Measurements from ENCODE around the gene CEP128. TPM values are rescaled to one million over a fixed set of nuclear protein-coding genes. Genes with fewer than 3 reads are reported as not detected.

Gene CEP128
- total and polyA plus RNA-seq, 3 experiments from 2014 or later, result 5.4 to 17.1 (median 15.4) TPM

DNA sequence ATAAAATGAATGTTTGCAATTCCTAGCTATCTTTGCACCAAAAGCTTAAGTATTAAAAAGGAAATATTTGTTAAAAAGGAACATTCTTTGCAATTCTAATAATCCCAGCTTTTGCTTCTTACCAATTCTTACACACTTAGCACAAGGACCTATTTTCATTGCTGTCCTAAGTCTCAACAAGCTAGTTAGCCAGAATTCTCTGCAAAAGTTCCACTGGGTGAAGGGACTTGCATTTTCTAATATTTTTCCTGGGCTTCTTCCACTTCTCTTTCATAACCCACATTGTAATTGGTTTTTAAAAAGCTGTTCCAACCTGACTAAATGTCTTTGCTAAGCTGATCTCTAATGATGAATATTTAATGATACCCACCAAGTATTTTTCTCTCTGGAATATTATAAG, 422.5 kb downstream of the CEP128 start:
- Mint-ChIP-seq H3K27me3 (no peaks in the 10 kb centered on the region), H3K27ac (no peak overlapping the region), H3K4me1 (no peaks in the 10 kb centered on the region), H3K9me3 (peaks cover 11 to 28% (median 19%) of the 10 kb centered on the region in 5 donors), H3K36me3 (peaks cover 26 to 73% (median 58%) of the 10 kb centered on the region in 3 donors), H3K4me3 (no peak overlapping the region)
- H3K27me3 ChIP-seq (ENCODE audit: insufficient read depth, low read length, poor library complexity, severe bottlenecking), result no peaks in the 10 kb centered on the region
- H3K4me1 ChIP-seq (ENCODE audit: insufficient read depth, low read length), result no peaks in the 10 kb centered on the region
- DNase-seq, result no peak
- ChIA-PET POLR2A (no interaction called here), CTCF (no interaction called here)
- H3K9me3 ChIP-seq (ENCODE audit: low read length), result no peaks in the 10 kb centered on the region
- H3K4me3 ChIP-seq (ENCODE audit: low read length), result no peak overlapping the region
- no peak overlapping the region for H3K27ac ChIP-seq (ENCODE audit: low read depth, low read length)
- no peaks in the 10 kb centered on the region for H3K36me3 ChIP-seq (ENCODE audit: insufficient read depth, low read length)

DNA sequence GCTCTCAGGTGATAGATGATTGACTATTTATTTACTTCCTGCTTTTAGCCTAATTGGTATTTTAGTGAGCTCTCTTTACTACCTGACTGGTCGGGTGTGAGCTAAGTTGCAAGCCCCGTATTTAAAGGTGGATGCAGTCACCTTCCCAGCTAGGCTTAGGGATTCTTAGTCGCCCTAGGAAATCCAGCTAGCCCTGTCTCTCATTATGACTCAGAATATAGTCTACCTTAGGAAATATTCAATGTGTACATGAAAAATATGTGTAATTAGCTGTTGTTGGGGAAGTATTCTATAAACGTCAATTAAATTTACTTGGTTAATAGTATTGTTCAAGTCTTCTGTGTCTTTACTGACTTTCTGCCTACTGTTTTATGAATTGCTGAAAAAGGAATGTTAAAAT, 423.4 kb downstream of the CEP128 start:
- H3K4me1 ChIP-seq (ENCODE audit: insufficient read depth, low read length), result no peaks in the 10 kb centered on the region
- Mint-ChIP-seq H3K9me3 (peaks cover 18 to 35% (median 28%) of the 10 kb centered on the region in 5 donors), H3K36me3 (peaks cover 26 to 74% (median 60%) of the 10 kb centered on the region in 3 donors), H3K27me3 (no peaks in the 10 kb centered on the region), H3K27ac (no peak overlapping the region), H3K4me3 (no peak overlapping the region), H3K4me1 (no peaks in the 10 kb centered on the region)
- H3K36me3 ChIP-seq (ENCODE audit: insufficient read depth, low read length), result no peaks in the 10 kb centered on the region
- no peaks in the 10 kb centered on the region for H3K27me3 ChIP-seq (ENCODE audit: insufficient read depth, low read length, poor library complexity, severe bottlenecking)
- H3K4me3 ChIP-seq (ENCODE audit: low read length), result no peak overlapping the region
- no peak overlapping the region for H3K27ac ChIP-seq (ENCODE audit: low read depth, low read length)
- no peak for DNase-seq
- POLR2A ChIA-PET, result no interaction called here
- CTCF ChIA-PET, result no interaction called here
- H3K9me3 ChIP-seq (ENCODE audit: low read length), result no peaks in the 10 kb centered on the region

DNA sequence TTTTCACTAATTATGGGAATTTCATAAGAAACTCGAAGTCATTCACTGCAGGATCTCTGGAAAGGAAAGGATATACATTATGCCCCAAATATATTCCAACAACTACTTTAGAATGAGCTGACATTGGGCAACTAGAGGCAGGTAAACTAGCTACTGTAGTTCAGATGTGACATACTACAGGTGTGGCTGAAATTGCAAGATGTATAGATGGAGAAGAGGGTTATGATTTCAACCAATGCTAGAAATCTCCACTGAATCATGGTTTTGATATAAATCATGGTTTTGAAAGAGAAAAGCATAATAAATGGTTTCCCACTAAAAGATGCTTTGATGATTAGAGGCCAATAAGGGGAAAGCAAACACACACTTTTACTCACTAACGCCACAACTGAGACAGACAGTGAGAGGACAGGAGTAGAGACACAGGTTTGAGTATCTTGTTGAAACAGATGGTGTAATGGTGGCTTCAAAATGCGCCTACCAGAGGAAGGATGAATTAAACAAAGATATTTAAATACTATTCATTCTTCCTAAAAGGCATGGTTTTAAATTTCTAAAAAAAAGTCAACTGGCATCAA, 434.2 kb downstream of the CEP128 start:
- ChIA-PET CTCF (no interaction called here), POLR2A (no interaction called here)
- peaks cover 0 to 18% (median 2%) of the 10 kb centered on the region in 5 donors for H3K9me3 Mint-ChIP-seq
- no peaks in the 10 kb centered on the region for H3K9me3 ChIP-seq (ENCODE audit: low read length)
- H3K27ac Mint-ChIP-seq, result no peak overlapping the region
- no peak overlapping the region for H3K4me3 ChIP-seq (ENCODE audit: low read length)
- H3K27ac ChIP-seq (ENCODE audit: low read depth, low read length), result no peak overlapping the region
- H3K27me3 Mint-ChIP-seq, result no peaks in the 10 kb centered on the region
- no peaks in the 10 kb centered on the region for H3K36me3 ChIP-seq (ENCODE audit: insufficient read depth, low read length)
- no peaks in the 10 kb centered on the region for H3K4me1 Mint-ChIP-seq
- H3K4me1 ChIP-seq (ENCODE audit: insufficient read depth, low read length), result no peaks in the 10 kb centered on the region
- no peaks in the 10 kb centered on the region for H3K27me3 ChIP-seq (ENCODE audit: insufficient read depth, low read length, poor library complexity, severe bottlenecking)
- DNase-seq, result no peak
- peaks cover 3 to 13% (median 12%) of the 10 kb centered on the region in 3 donors for H3K36me3 Mint-ChIP-seq
- H3K4me3 Mint-ChIP-seq, result no peak overlapping the region

DNA sequence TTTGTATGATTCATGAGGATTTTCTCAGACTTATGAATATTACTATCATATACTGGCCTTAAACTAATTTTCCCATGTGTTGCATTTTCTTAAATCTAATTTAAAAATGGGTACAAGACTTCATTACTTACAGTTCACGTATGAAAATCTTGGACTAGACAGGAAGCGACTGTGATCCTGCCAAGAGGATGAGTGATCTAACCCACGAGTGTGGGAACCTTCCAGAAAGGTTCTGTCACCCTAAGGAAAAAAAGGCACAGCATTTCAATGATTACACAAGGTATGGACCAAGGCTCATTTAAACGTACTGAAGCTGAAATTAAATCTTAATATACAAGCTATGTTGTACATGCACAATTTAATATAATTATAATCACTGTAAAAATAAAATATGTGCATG, 436.8 kb downstream of the CEP128 start:
- no peak overlapping the region for H3K4me3 Mint-ChIP-seq
- Histone ChIP-seq H3K9me3 (ENCODE audit: low read length) (no peaks in the 10 kb centered on the region), H3K4me1 (ENCODE audit: insufficient read depth, low read length) (no peaks in the 10 kb centered on the region), H3K27ac (ENCODE audit: low read depth, low read length) (no peak overlapping the region), H3K27me3 (ENCODE audit: insufficient read depth, low read length, poor library complexity, severe bottlenecking) (no peaks in the 10 kb centered on the region), H3K4me3 (ENCODE audit: low read length) (no peak overlapping the region), H3K36me3 (ENCODE audit: insufficient read depth, low read length) (no peaks in the 10 kb centered on the region)
- H3K9me3 Mint-ChIP-seq, result peaks cover 0 to 7% (median 0%) of the 10 kb centered on the region in 5 donors
- POLR2A ChIA-PET, result no interaction called here
- no peak for DNase-seq
- H3K27me3 Mint-ChIP-seq, result no peaks in the 10 kb centered on the region
- H3K27ac Mint-ChIP-seq, result no peak overlapping the region
- H3K4me1 Mint-ChIP-seq, result no peaks in the 10 kb centered on the region
- CTCF ChIA-PET, result no interaction called here
- peaks cover 6 to 15% (median 15%) of the 10 kb centered on the region in 3 donors for H3K36me3 Mint-ChIP-seq

DNA sequence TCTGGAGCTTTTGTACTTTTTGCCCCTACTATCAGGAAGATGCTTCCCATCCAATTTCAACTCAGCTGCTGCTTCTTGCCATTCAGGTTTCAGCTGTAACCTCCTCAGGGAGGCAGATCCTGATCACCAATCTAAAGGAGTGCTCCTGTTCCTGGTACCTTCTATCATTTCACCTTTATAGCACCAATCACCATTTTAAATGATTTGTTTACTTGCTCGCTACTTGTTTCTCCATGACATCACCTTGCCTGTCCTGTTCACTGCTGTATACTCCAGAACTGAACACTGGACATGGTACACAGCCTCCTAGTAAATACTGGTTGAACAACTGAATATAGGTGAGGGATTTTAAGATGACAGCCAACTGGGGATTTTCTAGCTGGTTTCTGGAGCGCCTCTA, 443.0 kb downstream of the CEP128 start:
- ChIA-PET POLR2A (no interaction called here), CTCF (no interaction called here)
- Mint-ChIP-seq H3K9me3 (no peaks in the 10 kb centered on the region), H3K4me1 (no peaks in the 10 kb centered on the region), H3K36me3 (peaks cover 3 to 10% (median 7%) of the 10 kb centered on the region in 3 donors), H3K4me3 (no peak overlapping the region), H3K27ac (no peak overlapping the region), H3K27me3 (no peaks in the 10 kb centered on the region)
- Histone ChIP-seq H3K4me1 (ENCODE audit: insufficient read depth, low read length) (no peaks in the 10 kb centered on the region), H3K4me3 (ENCODE audit: low read length) (no peak overlapping the region), H3K27me3 (ENCODE audit: insufficient read depth, low read length, poor library complexity, severe bottlenecking) (no peaks in the 10 kb centered on the region), H3K36me3 (ENCODE audit: insufficient read depth, low read length) (no peaks in the 10 kb centered on the region), H3K27ac (ENCODE audit: low read depth, low read length) (no peak overlapping the region), H3K9me3 (ENCODE audit: low read length) (no peaks in the 10 kb centered on the region)
- no peak for DNase-seq

DNA sequence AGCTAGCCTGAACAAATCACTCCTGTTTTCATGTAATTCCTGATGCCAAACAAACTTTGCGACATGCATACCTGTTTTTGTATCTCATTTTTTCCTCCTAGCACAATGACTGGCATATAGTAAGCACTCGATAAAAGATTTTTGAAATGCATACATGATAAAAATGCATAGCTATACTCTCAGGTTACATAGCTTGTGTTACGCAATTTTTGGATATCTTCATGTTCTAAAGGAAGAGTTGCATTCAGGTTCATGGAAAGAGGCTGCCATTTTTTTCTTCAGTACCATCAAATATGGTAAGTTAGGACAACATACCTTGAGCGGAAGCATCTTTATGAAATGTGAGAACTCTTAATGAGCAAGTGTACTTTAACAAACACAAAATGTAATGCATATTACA, 445.4 kb downstream of the CEP128 start:
- H3K27me3 Mint-ChIP-seq, result no peaks in the 10 kb centered on the region
- Histone ChIP-seq H3K4me1 (ENCODE audit: insufficient read depth, low read length) (no peaks in the 10 kb centered on the region), H3K27me3 (ENCODE audit: insufficient read depth, low read length, poor library complexity, severe bottlenecking) (no peaks in the 10 kb centered on the region), H3K9me3 (ENCODE audit: low read length) (no peaks in the 10 kb centered on the region), H3K4me3 (ENCODE audit: low read length) (no peak overlapping the region), H3K27ac (ENCODE audit: low read depth, low read length) (no peak overlapping the region), H3K36me3 (ENCODE audit: insufficient read depth, low read length) (no peaks in the 10 kb centered on the region)
- H3K9me3 Mint-ChIP-seq, result no peaks in the 10 kb centered on the region
- H3K4me3 Mint-ChIP-seq, result no peak overlapping the region
- no peak for DNase-seq
- POLR2A ChIA-PET, result no interaction called here
- no peak overlapping the region for H3K27ac Mint-ChIP-seq
- CTCF ChIA-PET, result no interaction called here
- peaks cover 10 to 13% (median 13%) of the 10 kb centered on the region in 3 donors for H3K4me1 Mint-ChIP-seq
- peaks cover 1 to 8% (median 5%) of the 10 kb centered on the region in 3 donors for H3K36me3 Mint-ChIP-seq

DNA sequence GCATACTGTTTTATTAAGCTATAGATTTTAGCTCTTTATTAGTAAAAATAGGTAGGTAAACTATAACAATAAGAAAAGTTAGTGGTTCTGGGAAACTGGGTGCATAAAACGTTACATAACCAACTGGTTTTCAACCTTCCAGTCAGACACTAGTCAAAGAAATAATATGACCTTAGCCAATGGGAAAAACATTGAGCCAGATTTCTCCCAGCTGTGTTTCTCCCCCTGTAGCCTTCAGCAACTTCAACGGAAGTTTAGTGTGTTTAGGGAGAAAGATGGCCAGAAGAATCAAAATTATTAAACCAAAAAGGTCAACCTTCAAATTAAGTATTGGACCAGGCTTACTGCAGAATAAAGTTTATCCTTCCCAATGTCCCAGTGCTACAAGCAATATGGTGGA, 446.8 kb downstream of the CEP128 start:
- ChIA-PET CTCF (no interaction called here), POLR2A (no interaction called here)
- no peak for DNase-seq
- H3K36me3 ChIP-seq (ENCODE audit: insufficient read depth, low read length), result no peaks in the 10 kb centered on the region
- Mint-ChIP-seq H3K4me3 (no peak overlapping the region), H3K9me3 (no peaks in the 10 kb centered on the region), H3K4me1 (peaks cover 12 to 16% (median 15%) of the 10 kb centered on the region in 3 donors), H3K27me3 (no peaks in the 10 kb centered on the region), H3K27ac (no peak overlapping the region), H3K36me3 (peaks cover 0 to 4% (median 3%) of the 10 kb centered on the region in 3 donors)
- no peaks in the 10 kb centered on the region for H3K4me1 ChIP-seq (ENCODE audit: insufficient read depth, low read length)
- no peak overlapping the region for H3K4me3 ChIP-seq (ENCODE audit: low read length)
- no peaks in the 10 kb centered on the region for H3K27me3 ChIP-seq (ENCODE audit: insufficient read depth, low read length, poor library complexity, severe bottlenecking)
- no peak overlapping the region for H3K27ac ChIP-seq (ENCODE audit: low read depth, low read length)
- H3K9me3 ChIP-seq (ENCODE audit: low read length), result no peaks in the 10 kb centered on the region

DNA sequence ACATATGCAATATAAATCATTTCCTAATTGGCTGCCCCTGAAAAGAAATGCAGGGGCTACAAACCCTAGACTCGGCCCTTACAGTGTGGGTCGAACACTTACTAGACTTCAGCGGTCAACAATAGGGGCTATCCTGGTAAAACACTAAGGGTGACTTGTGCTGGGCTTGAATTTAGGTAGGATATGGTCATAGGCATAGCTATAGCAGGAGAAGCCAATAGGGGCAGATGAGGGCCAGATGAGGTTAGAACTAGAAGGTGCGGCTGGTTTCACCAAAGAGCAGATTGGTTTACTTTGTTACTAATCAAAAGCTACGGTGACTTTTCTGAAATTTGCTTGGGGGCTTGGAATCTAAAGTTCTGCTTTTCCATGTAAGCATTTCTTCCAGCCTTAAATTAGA, 447.9 kb downstream of the CEP128 start:
- Mint-ChIP-seq H3K27me3 (no peaks in the 10 kb centered on the region), H3K27ac (no peak overlapping the region), H3K4me1 (peaks cover 12 to 16% (median 15%) of the 10 kb centered on the region in 3 donors), H3K9me3 (peaks cover 0 to 2% (median 0%) of the 10 kb centered on the region in 5 donors), H3K36me3 (peaks cover 0 to 4% (median 3%) of the 10 kb centered on the region in 3 donors), H3K4me3 (no peak overlapping the region)
- DNase-seq, result no peak
- Histone ChIP-seq H3K9me3 (ENCODE audit: low read length) (no peaks in the 10 kb centered on the region), H3K36me3 (ENCODE audit: insufficient read depth, low read length) (no peaks in the 10 kb centered on the region), H3K4me3 (ENCODE audit: low read length) (no peak overlapping the region), H3K4me1 (ENCODE audit: insufficient read depth, low read length) (no peaks in the 10 kb centered on the region), H3K27me3 (ENCODE audit: insufficient read depth, low read length, poor library complexity, severe bottlenecking) (no peaks in the 10 kb centered on the region), H3K27ac (ENCODE audit: low read depth, low read length) (no peak overlapping the region)
- CTCF ChIA-PET, result no interaction called here
- POLR2A ChIA-PET, result no interaction called here

All from CD8-positive, alpha-beta memory T cell (primary cell).